ENCODE measurements around the gene OBSCN. TPM values are rescaled to one million over a fixed set of nuclear protein-coding genes. Genes with fewer than 3 reads are reported as not detected.

Gene OBSCN, protein sequence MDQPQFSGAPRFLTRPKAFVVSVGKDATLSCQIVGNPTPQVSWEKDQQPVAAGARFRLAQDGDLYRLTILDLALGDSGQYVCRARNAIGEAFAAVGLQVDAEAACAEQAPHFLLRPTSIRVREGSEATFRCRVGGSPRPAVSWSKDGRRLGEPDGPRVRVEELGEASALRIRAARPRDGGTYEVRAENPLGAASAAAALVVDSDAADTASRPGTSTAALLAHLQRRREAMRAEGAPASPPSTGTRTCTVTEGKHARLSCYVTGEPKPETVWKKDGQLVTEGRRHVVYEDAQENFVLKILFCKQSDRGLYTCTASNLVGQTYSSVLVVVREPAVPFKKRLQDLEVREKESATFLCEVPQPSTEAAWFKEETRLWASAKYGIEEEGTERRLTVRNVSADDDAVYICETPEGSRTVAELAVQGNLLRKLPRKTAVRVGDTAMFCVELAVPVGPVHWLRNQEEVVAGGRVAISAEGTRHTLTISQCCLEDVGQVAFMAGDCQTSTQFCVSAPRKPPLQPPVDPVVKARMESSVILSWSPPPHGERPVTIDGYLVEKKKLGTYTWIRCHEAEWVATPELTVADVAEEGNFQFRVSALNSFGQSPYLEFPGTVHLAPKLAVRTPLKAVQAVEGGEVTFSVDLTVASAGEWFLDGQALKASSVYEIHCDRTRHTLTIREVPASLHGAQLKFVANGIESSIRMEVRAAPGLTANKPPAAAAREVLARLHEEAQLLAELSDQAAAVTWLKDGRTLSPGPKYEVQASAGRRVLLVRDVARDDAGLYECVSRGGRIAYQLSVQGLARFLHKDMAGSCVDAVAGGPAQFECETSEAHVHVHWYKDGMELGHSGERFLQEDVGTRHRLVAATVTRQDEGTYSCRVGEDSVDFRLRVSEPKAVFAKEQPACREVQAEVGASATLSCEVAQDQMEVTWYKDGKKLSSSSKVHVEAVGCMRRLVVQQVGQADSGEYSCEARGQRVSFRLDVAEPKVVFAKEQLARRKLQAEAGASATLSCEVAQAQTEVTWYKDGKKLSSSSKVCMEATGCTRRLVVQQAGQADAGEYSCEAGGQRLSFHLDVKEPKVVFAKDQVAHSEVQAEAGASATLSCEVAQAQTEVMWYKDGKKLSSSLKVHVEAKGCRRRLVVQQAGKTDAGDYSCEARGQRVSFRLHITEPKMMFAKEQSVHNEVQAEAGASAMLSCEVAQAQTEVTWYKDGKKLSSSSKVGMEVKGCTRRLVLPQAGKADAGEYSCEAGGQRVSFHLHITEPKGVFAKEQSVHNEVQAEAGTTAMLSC (N-terminal part only)
- 10.1 TPM for total RNA-seq
- 75.9 TPM for polyA plus RNA-seq
- long read RNA-seq, donor 1, result 0 reads
- long read RNA-seq, donor 2, partial matches to known transcripts, result 0 of 2 reads
- long read RNA-seq, donor 2, other reads (novel, unspliced or antisense), result 0 of 2 reads
- long read RNA-seq, donor 3, partial matches to known transcripts, result 0 of 4 reads
- long read RNA-seq, donor 3, other reads (novel, unspliced or antisense), result 0 of 4 reads
- long read RNA-seq, donor 4, partial matches to known transcripts, result 0 of 2 reads
- long read RNA-seq, donor 4, other reads (novel, unspliced or antisense), result 0 of 2 reads
- long read RNA-seq, donor 5, partial matches to known transcripts, result 0 of 4 reads
- long read RNA-seq, donor 5, other reads (novel, unspliced or antisense), result 0 of 4 reads
- long read RNA-seq, donor 6, result 0 reads
- long read RNA-seq, donor 7, result 0 reads
- long read RNA-seq, donor 8, partial matches to known transcripts, result 0 of 1 reads
- long read RNA-seq, donor 8, other reads (novel, unspliced or antisense), result 0 of 1 reads
- long read RNA-seq, donor 9, result 0 reads
- long read RNA-seq, donor 10, partial matches to known transcripts, result 0 of 1 reads
- long read RNA-seq, donor 10, other reads (novel, unspliced or antisense), result 0 of 1 reads

DNA sequence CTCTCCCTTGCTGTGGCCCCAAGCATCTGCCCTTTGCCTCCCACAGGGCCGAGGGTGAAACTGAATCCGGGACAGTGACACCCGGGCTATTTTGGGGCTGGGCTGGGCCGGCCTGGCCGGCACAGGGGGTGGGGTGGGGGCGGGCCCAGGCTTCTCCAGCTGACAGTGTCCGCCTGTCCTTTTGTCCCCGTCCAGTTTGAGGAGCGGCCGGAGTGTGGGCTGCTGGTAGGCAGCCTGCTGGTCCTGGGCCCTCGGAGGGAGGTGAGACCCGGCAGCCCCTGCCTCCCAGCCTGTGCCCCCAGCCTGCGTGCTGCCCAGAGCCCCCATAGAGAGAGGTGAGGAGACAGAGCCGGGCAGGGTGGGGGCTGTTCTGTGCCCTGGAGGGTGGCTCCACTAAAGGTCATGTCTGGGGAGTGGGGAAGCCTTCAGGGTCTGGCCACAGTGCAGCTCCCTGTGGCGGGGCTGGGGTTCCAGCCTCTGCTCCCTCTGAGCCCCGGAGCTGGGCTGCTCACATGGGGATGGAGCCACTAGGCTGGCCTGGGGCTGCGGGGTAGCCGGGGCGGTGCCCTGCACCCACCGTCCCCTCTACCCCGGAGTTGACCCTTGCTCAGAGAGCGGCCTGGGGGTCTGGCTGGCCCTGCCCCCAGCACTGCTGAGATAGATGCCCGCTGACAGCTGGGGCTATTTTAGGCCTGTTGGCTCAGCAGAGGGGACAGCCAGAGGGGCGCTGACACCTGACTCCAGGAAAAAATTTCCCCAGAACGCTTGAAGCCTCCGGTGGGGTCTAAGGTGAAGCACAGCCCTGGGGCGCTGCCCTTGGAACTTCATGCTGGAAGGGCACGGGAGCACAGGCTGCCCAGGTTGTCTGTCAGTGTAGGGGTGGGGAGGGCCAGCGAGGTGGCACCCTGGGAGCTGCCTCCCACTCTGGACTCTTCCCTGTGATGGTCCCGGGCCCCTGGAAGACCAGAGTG, at the start of gene OBSCN:
Gene OBSCN, plus strand, starts transcription at position 194 of the 971 bp plus-strand sequence. CDS start 3,740 bp downstream, outside the sequence.
- Histone ChIP-seq H3K27ac (ENCODE audit: low read depth in 1 of 2, low read length in 1 of 2) (no peak within 1 kb of the TSS), H3K9me3 (ENCODE audit: control insufficient read depth in 2 of 2, insufficient read depth in 1 of 2, low read length in 1 of 2) (peaks cover 0 to 3% of the 10 kb centered on the region in 2 donors), H3K4me3 (ENCODE audit: low read length in 2 of 2) (no peak within 1 kb of the TSS), H3K36me3 (ENCODE audit: control insufficient read depth in 2 of 2, insufficient read depth in 2 of 2, low read length in 1 of 2) (no peaks in the 10 kb centered on the region), H3K27me3 (ENCODE audit: control insufficient read depth in 2 of 2, insufficient read depth in 1 of 2, low read length in 1 of 2) (peaks cover 0 to 52% of the 10 kb centered on the region in 2 donors), H3K4me1 (ENCODE audit: control insufficient read depth in 2 of 2, insufficient read depth in 2 of 2, low read length in 2 of 2) (peaks cover 2 to 4% of the 10 kb centered on the region in 2 donors)
- no peak for DNase-seq (ENCODE audit: low read depth in 6 of 9, low spot score in 9 of 9)
- 71% methylated on average over 30 of the region's 30 CpGs for WGBS

DNA sequence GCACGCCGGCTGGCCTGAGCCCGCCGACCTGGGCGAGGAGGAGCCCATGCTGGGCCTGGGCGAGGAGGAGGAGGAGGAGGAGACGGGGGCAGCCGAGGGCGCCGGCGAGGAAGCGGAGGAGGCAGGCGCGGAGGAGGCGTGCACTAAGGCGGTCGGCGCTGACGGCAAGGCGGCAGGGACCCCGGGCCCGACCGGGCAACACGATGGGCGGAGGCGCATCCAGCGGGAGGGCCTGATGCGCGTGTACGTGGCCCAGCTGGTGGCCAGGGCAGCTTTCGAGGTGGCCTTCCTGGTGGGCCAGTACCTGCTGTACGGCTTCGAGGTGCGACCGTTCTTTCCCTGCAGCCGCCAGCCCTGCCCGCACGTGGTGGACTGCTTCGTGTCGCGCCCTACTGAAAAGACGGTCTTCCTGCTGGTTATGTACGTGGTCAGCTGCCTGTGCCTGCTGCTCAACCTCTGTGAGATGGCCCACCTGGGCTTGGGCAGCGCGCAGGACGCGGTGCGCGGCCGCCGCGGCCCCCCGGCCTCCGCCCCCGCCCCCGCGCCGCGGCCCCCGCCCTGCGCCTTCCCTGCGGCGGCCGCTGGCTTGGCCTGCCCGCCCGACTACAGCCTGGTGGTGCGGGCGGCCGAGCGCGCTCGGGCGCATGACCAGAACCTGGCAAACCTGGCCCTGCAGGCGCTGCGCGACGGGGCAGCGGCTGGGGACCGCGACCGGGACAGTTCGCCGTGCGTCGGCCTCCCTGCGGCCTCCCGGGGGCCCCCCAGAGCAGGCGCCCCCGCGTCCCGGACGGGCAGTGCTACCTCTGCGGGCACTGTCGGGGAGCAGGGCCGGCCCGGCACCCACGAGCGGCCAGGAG, 49.5 kb upstream of the OBSCN start:
- Histone ChIP-seq H3K27me3 (ENCODE audit: control insufficient read depth in 2 of 2, insufficient read depth in 1 of 2, low read length in 1 of 2) (peaks cover 0 to 11% of the 10 kb centered on the region in 2 donors), H3K4me3 (ENCODE audit: low read length in 2 of 2) (no peak overlapping the region), H3K36me3 (ENCODE audit: control insufficient read depth in 2 of 2, insufficient read depth in 2 of 2, low read length in 1 of 2) (peaks cover 0 to 2% of the 10 kb centered on the region in 2 donors), H3K4me1 (ENCODE audit: control insufficient read depth in 2 of 2, insufficient read depth in 2 of 2, low read length in 2 of 2) (peaks cover 40 to 67% of the 10 kb centered on the region in 2 donors), H3K9me3 (ENCODE audit: control insufficient read depth in 2 of 2, insufficient read depth in 1 of 2, low read length in 1 of 2) (peaks cover 0 to 3% of the 10 kb centered on the region in 2 donors), H3K27ac (ENCODE audit: low read depth in 1 of 2, low read length in 1 of 2) (no peak overlapping the region)
- DNase-seq (ENCODE audit: low read depth in 6 of 9, low spot score in 9 of 9), result no peak
- 94% methylated on average over 98 of the region's 98 CpGs for WGBS

DNA sequence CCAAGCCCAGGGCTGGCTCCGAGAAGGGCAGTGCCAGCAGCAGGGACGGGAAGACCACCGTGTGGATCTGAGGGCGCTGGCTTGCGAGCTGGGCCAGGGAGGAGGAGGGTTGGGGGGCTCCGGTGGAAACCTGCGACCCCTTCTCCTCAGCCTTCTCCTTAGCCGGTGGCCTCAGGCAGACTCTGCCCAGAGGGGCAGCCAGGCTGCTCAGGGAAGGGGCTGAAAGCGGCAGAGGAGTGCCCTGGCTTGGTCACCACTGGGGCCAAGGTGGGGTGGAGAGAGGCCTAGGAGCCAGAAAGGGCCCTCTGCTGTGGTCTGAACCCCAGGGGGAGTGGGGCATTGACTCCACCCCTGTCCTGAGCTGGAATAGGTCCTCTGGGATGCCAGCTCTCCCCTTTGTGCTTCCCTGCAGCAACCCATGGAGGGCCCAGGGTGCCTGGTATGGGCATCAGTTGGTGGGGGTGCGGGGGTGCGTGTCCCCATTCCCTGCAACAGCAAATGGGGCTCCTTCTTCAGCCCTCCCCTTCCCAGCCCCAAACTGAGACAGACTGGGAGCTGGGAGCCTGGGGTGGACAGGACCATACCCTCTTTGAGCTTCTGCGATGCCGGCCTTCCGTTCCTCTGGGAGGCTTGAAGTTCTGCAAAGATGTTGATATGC, 48.7 kb upstream of the OBSCN start:
- Histone ChIP-seq H3K4me3 (ENCODE audit: low read length in 2 of 2) (no peak overlapping the region), H3K9me3 (ENCODE audit: control insufficient read depth in 2 of 2, insufficient read depth in 1 of 2, low read length in 1 of 2) (peaks cover 0 to 3% of the 10 kb centered on the region in 2 donors), H3K27ac (ENCODE audit: low read depth in 1 of 2, low read length in 1 of 2) (no peak overlapping the region), H3K27me3 (ENCODE audit: control insufficient read depth in 2 of 2, insufficient read depth in 1 of 2, low read length in 1 of 2) (peaks cover 0 to 11% of the 10 kb centered on the region in 2 donors), H3K4me1 (ENCODE audit: control insufficient read depth in 2 of 2, insufficient read depth in 2 of 2, low read length in 2 of 2) (peaks cover 36 to 68% of the 10 kb centered on the region in 2 donors), H3K36me3 (ENCODE audit: control insufficient read depth in 2 of 2, insufficient read depth in 2 of 2, low read length in 1 of 2) (no peaks in the 10 kb centered on the region)
- DNase-seq (ENCODE audit: low read depth in 6 of 9, low spot score in 9 of 9), result no peak
- 95% methylated on average over 14 of the region's 14 CpGs for WGBS

DNA sequence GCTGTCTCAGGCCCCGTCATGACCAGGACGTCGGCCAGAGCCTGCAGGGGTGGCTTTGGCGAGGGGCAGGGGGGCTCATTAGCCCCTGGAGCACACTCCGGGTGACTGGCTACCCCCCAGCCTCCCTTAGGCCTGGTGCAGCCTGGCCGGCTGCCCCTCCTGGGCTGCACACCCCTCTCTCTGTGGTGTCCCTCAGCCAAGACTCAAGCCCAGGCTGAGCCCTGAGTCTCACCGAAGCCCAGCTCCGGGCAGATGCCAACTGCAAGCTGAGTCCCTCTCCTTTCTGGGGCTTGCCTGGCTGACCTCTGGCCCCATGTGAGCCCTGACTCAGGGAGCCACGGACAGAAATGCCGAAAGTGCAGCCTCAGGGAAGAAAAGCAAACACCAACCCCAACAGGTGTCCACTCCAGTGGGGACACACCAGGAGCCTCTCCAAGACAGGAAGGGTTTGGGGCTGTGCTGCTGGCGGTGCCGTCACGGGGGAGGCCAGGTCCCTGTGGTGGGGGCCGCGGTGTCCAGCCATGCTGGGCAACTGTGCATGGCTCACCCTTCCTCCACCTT, 47.6 kb upstream of the OBSCN start:
- peaks cover 0 to 11% of the 10 kb centered on the region in 2 donors for H3K27me3 ChIP-seq (ENCODE audit: control insufficient read depth in 2 of 2, insufficient read depth in 1 of 2, low read length in 1 of 2)
- no peak overlapping the region for H3K4me3 ChIP-seq (ENCODE audit: low read length in 2 of 2)
- H3K4me1 ChIP-seq (ENCODE audit: control insufficient read depth in 2 of 2, insufficient read depth in 2 of 2, low read length in 2 of 2), result peaks cover 29 to 68% of the 10 kb centered on the region in 2 donors
- DNase-seq (ENCODE audit: low read depth in 6 of 9, low spot score in 9 of 9), result no peak
- no peaks in the 10 kb centered on the region for H3K36me3 ChIP-seq (ENCODE audit: control insufficient read depth in 2 of 2, insufficient read depth in 2 of 2, low read length in 1 of 2)
- H3K9me3 ChIP-seq (ENCODE audit: control insufficient read depth in 2 of 2, insufficient read depth in 1 of 2, low read length in 1 of 2), result peaks cover 0 to 3% of the 10 kb centered on the region in 2 donors
- WGBS, result 96% methylated on average over 15 of the region's 15 CpGs
- no peak overlapping the region for H3K27ac ChIP-seq (ENCODE audit: low read depth in 1 of 2, low read length in 1 of 2)

DNA sequence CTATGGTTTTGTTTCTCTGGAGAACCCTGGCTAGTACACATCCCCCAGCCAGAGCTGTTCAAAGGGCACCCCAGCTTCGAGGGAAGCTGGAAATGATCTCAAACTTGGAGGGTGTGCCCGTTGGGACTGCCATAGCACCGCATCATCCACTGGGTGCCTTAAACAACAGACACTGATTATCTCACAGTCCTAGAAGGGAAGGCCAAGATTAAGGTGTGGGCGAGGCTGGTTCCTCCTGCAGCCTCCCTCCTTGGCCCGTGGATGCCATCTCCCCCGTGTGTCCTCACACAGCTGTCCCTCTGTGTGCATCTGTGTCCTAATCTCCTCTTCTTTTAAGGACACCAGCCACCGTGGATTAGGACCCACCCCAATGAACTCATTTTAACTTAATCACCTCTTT, 46.5 kb upstream of the OBSCN start:
- peaks cover 0 to 3% of the 10 kb centered on the region in 2 donors for H3K9me3 ChIP-seq (ENCODE audit: control insufficient read depth in 2 of 2, insufficient read depth in 1 of 2, low read length in 1 of 2)
- DNase-seq (ENCODE audit: low read depth in 6 of 9, low spot score in 9 of 9), result no peak
- no peaks in the 10 kb centered on the region for H3K36me3 ChIP-seq (ENCODE audit: control insufficient read depth in 2 of 2, insufficient read depth in 2 of 2, low read length in 1 of 2)
- H3K27me3 ChIP-seq (ENCODE audit: control insufficient read depth in 2 of 2, insufficient read depth in 1 of 2, low read length in 1 of 2), result peaks cover 0 to 11% of the 10 kb centered on the region in 2 donors
- H3K27ac ChIP-seq (ENCODE audit: low read depth in 1 of 2, low read length in 1 of 2), result no peak overlapping the region
- H3K4me1 ChIP-seq (ENCODE audit: control insufficient read depth in 2 of 2, insufficient read depth in 2 of 2, low read length in 2 of 2), result peaks cover 18 to 59% of the 10 kb centered on the region in 2 donors
- H3K4me3 ChIP-seq (ENCODE audit: low read length in 2 of 2), result no peak overlapping the region
- 88% methylated on average over 7 of the region's 7 CpGs for WGBS

DNA sequence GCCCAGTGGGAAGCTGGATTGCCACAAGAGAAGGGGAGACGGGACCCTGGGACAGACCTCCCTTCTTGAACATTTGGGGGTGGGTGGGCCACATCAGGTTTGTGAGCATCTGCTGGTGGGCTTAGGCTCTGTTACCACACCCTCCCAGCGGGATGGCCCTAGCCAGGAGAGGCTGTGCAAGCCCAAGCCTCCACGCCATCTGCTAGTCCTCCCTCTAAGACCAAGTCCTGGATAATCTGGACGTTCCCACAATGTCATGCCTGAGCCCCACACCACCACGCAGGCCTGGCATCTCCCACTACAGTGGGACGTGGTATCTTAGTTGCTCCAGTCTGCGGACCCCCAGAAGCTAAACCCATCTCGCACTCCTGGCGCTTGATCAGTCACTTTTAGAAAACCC, 46.0 kb upstream of the OBSCN start:
- Histone ChIP-seq H3K27me3 (ENCODE audit: control insufficient read depth in 2 of 2, insufficient read depth in 1 of 2, low read length in 1 of 2) (peaks cover 0 to 11% of the 10 kb centered on the region in 2 donors), H3K4me1 (ENCODE audit: control insufficient read depth in 2 of 2, insufficient read depth in 2 of 2, low read length in 2 of 2) (peaks cover 13 to 58% of the 10 kb centered on the region in 2 donors), H3K36me3 (ENCODE audit: control insufficient read depth in 2 of 2, insufficient read depth in 2 of 2, low read length in 1 of 2) (no peaks in the 10 kb centered on the region), H3K9me3 (ENCODE audit: control insufficient read depth in 2 of 2, insufficient read depth in 1 of 2, low read length in 1 of 2) (peaks cover 0 to 2% of the 10 kb centered on the region in 2 donors), H3K27ac (ENCODE audit: low read depth in 1 of 2, low read length in 1 of 2) (no peak overlapping the region), H3K4me3 (ENCODE audit: low read length in 2 of 2) (no peak overlapping the region)
- DNase-seq (ENCODE audit: low read depth in 6 of 9, low spot score in 9 of 9), result no peak
- WGBS, result 97% methylated on average over 9 of the region's 9 CpGs
